ENCODE measurements around the gene LIN52. TPM values are rescaled to one million over a fixed set of nuclear protein-coding genes. Genes with fewer than 3 reads are reported as not detected.

Gene LIN52
- total RNA-seq, 2 experiments from 2014 or later = 5.4 to 6.8 TPM

- no peaks in the 10 kb centered on the region for H3K27me3 ChIP-seq (ENCODE audit: control insufficient read depth in 1 of 2, insufficient read depth in 2 of 2, low read length in 2 of 2)
- ATAC-seq (ENCODE audit: poor library complexity) (no peak), DNase-seq (no peak)
- no peaks in the 10 kb centered on the region for H3K4me1 ChIP-seq (ENCODE audit: insufficient read depth, low read length)
- H3K36me3 ChIP-seq (ENCODE audit: insufficient read depth, low read length) = peaks cover 5% of the 10 kb centered on the region
- no peaks in the 10 kb centered on the region for H3K9me3 ChIP-seq (ENCODE audit: control insufficient read depth in 1 of 2, insufficient read depth in 1 of 2, low read length in 2 of 2)
- ChIA-PET CTCF (no interaction called here), POLR2A (no interaction called here)
- Mint-ChIP-seq H3K9me3 (no peaks in the 10 kb centered on the region), H3K27me3 (no peaks in the 10 kb centered on the region), H3K27ac (no peak overlapping the region), H3K36me3 (ENCODE audit: low read depth) (peaks cover 3% of the 10 kb centered on the region), H3K4me3 (no peak overlapping the region), H3K4me1 (ENCODE audit: low read depth) (peaks cover 9% of the 10 kb centered on the region)
- intact Hi-C loops (cut with DNase I, micrococcal nuclease) = no loop called here
- no peak overlapping the region for H3K27ac ChIP-seq (ENCODE audit: low read depth in 1 of 2, low read length in 2 of 2)
- no peak overlapping the region for H3K4me3 ChIP-seq (ENCODE audit: low read length)
- no peak for TF ChIP-seq CTCF (IDR thresholded peaks at IDR 0.05)
Observed at GRCh38 chr14:74142523-74142922, 57.8 kb downstream of the LIN52 start.

- POLR2A ChIA-PET = no interaction called here
- Histone ChIP-seq H3K9me3 (ENCODE audit: control insufficient read depth in 1 of 2, insufficient read depth in 1 of 2, low read length in 2 of 2) (no peaks in the 10 kb centered on the region), H3K4me3 (ENCODE audit: low read length) (no peak overlapping the region), H3K27ac (ENCODE audit: low read depth in 1 of 2, low read length in 2 of 2) (no peak overlapping the region), H3K27me3 (ENCODE audit: control insufficient read depth in 1 of 2, insufficient read depth in 2 of 2, low read length in 2 of 2) (no peaks in the 10 kb centered on the region), H3K36me3 (ENCODE audit: insufficient read depth, low read length) (peaks cover 5% of the 10 kb centered on the region), H3K4me1 (ENCODE audit: insufficient read depth, low read length) (no peaks in the 10 kb centered on the region)
- no peak for ATAC-seq (ENCODE audit: poor library complexity)
- intact Hi-C loops (cut with DNase I, micrococcal nuclease) = no loop called here
- Mint-ChIP-seq H3K4me1 (ENCODE audit: low read depth) (peaks cover 9% of the 10 kb centered on the region), H3K9me3 (no peaks in the 10 kb centered on the region), H3K27ac (no peak overlapping the region), H3K4me3 (no peak overlapping the region), H3K36me3 (ENCODE audit: low read depth) (peaks cover 8% of the 10 kb centered on the region), H3K27me3 (no peaks in the 10 kb centered on the region)
- DNase-seq = peak in 1 of 14 experiments; percentile 4
- TF ChIP-seq CTCF (IDR thresholded peaks at IDR 0.05) = no peak
- CTCF ChIA-PET = interaction anchor here (1.5 kb wide), 1 partner anchor 9 kb away, joined by 3 read pairs; no protein-coding TSS in a partner anchor
Observed at GRCh38 chr14:74144789-74145188, 60.0 kb downstream of the LIN52 start.

- peaks cover 8% of the 10 kb centered on the region for H3K36me3 Mint-ChIP-seq (ENCODE audit: low read depth)
- peaks cover 5% of the 10 kb centered on the region for H3K36me3 ChIP-seq (ENCODE audit: insufficient read depth, low read length)
- ChIA-PET CTCF (no interaction called here), POLR2A (no interaction called here)
- H3K4me1 Mint-ChIP-seq (ENCODE audit: low read depth) = peaks cover 9% of the 10 kb centered on the region
- no peak overlapping the region for H3K27ac Mint-ChIP-seq
- DNase-seq = no peak
- no peaks in the 10 kb centered on the region for H3K27me3 ChIP-seq (ENCODE audit: control insufficient read depth in 1 of 2, insufficient read depth in 2 of 2, low read length in 2 of 2)
- no peak overlapping the region for H3K27ac ChIP-seq (ENCODE audit: low read depth in 1 of 2, low read length in 2 of 2)
- intact Hi-C loops (cut with DNase I, micrococcal nuclease) = no loop called here
- no peaks in the 10 kb centered on the region for H3K27me3 Mint-ChIP-seq
- TF ChIP-seq CTCF (IDR thresholded peaks at IDR 0.05) = no peak
- H3K9me3 ChIP-seq (ENCODE audit: control insufficient read depth in 1 of 2, insufficient read depth in 1 of 2, low read length in 2 of 2) = no peaks in the 10 kb centered on the region
- H3K4me3 Mint-ChIP-seq = no peak overlapping the region
- no peaks in the 10 kb centered on the region for H3K9me3 Mint-ChIP-seq
- no peaks in the 10 kb centered on the region for H3K4me1 ChIP-seq (ENCODE audit: insufficient read depth, low read length)
- ATAC-seq (ENCODE audit: poor library complexity) = no peak
- H3K4me3 ChIP-seq (ENCODE audit: low read length) = no peak overlapping the region
Observed at GRCh38 chr14:74147571-74147970, 62.8 kb downstream of the LIN52 start.

All from CD4-positive, alpha-beta T cell (primary cell).